Measurements from ENCODE around the gene ENOPH1.

The ENOPH1 gene

GRCh38 chr4:82461710-82462109, 31.3 kb downstream of the ENOPH1 start:
- Histone ChIP-seq H4K20me1 (ENCODE audit: insufficient read depth) (no peaks in the 10 kb centered on the region), H3K79me2 (ENCODE audit: insufficient read depth, low read depth) (no peaks in the 10 kb centered on the region), H2AFZ (ENCODE audit: low read depth) (no peak overlapping the region), H3K27me3 (ENCODE audit: insufficient read depth, low read depth) (no peaks in the 10 kb centered on the region), H3K36me3 (ENCODE audit: insufficient read depth) (peaks cover 5% of the 10 kb centered on the region; the same call in 1 of the 2 replicates), H3K9ac (no peak overlapping the region), H3K4me3 (IDR thresholded peaks at IDR 0.05; ENCODE audit: insufficient read depth, low read depth, low read length) (no peak overlapping the region), H3K27ac (no peak overlapping the region), H3K4me2 (no peak overlapping the region), H3K4me1 (ENCODE audit: low read depth, poor library complexity, severe bottlenecking) (peaks cover 11% of the 10 kb centered on the region)
- TF ChIP-seq CTCF (conservative IDR thresholded peaks at IDR 0.05; ENCODE audit: low read depth, low read length) = no peak

GRCh38 chr4:82462415-82462831, 32.0 kb downstream of the ENOPH1 start:
- H3K36me3 ChIP-seq (ENCODE audit: insufficient read depth) = peaks cover 3% of the 10 kb centered on the region; the same call in 1 of the 2 replicates
- no peaks in the 10 kb centered on the region for H3K79me2 ChIP-seq (ENCODE audit: insufficient read depth, low read depth)
- H3K4me2 ChIP-seq = peak overlapping the region; percentile 8; the same call in 1 of the 2 replicates
- TF ChIP-seq CTCF (conservative IDR thresholded peaks at IDR 0.05; ENCODE audit: low read depth, low read length) = peak; percentile 60; the same call in 1 of the 2 replicates
- no peaks in the 10 kb centered on the region for H4K20me1 ChIP-seq (ENCODE audit: insufficient read depth)
- no peaks in the 10 kb centered on the region for H3K27me3 ChIP-seq (ENCODE audit: insufficient read depth, low read depth)
- no peak overlapping the region for H2AFZ ChIP-seq (ENCODE audit: low read depth)
- H3K4me3 ChIP-seq (IDR thresholded peaks at IDR 0.05; ENCODE audit: insufficient read depth, low read depth, low read length) = no peak overlapping the region
- peaks cover 11% of the 10 kb centered on the region for H3K4me1 ChIP-seq (ENCODE audit: low read depth, poor library complexity, severe bottlenecking)
- no peak overlapping the region for H3K27ac ChIP-seq
- no peak overlapping the region for H3K9ac ChIP-seq

- H3K4me3 ChIP-seq (IDR thresholded peaks at IDR 0.05; ENCODE audit: insufficient read depth, low read depth, low read length) = no peak overlapping the region
- no peaks in the 10 kb centered on the region; the same call in 1 of the 2 replicates for H3K36me3 ChIP-seq (ENCODE audit: insufficient read depth)
- H3K27ac ChIP-seq = no peak overlapping the region
- no peak overlapping the region for H2AFZ ChIP-seq (ENCODE audit: low read depth)
- no peaks in the 10 kb centered on the region for H4K20me1 ChIP-seq (ENCODE audit: insufficient read depth)
- TF ChIP-seq CTCF (conservative IDR thresholded peaks at IDR 0.05; ENCODE audit: low read depth, low read length) = no peak
- peaks cover 11% of the 10 kb centered on the region for H3K4me1 ChIP-seq (ENCODE audit: low read depth, poor library complexity, severe bottlenecking)
- H3K27me3 ChIP-seq (ENCODE audit: insufficient read depth, low read depth) = no peaks in the 10 kb centered on the region
- no peaks in the 10 kb centered on the region for H3K79me2 ChIP-seq (ENCODE audit: insufficient read depth, low read depth)
- no peak overlapping the region for H3K9ac ChIP-seq
- H3K4me2 ChIP-seq = no peak overlapping the region
These were observed 32.8 kb downstream of the ENOPH1 start for GRCh38 chr4:82463221-82463620.

- TF ChIP-seq CTCF (conservative IDR thresholded peaks at IDR 0.05; ENCODE audit: low read depth, low read length) = no peak
- no peak overlapping the region for H2AFZ ChIP-seq (ENCODE audit: low read depth)
- H3K9ac ChIP-seq = no peak overlapping the region
- H3K36me3 ChIP-seq (ENCODE audit: insufficient read depth) = no peaks in the 10 kb centered on the region
- no peak overlapping the region for H3K4me3 ChIP-seq (IDR thresholded peaks at IDR 0.05; ENCODE audit: insufficient read depth, low read depth, low read length)
- no peak overlapping the region for H3K27ac ChIP-seq
- no peaks in the 10 kb centered on the region for H3K79me2 ChIP-seq (ENCODE audit: insufficient read depth, low read depth)
- H3K4me1 ChIP-seq (ENCODE audit: low read depth, poor library complexity, severe bottlenecking) = peaks cover 5% of the 10 kb centered on the region
- no peaks in the 10 kb centered on the region for H3K27me3 ChIP-seq (ENCODE audit: insufficient read depth, low read depth)
- no peaks in the 10 kb centered on the region for H4K20me1 ChIP-seq (ENCODE audit: insufficient read depth)
- no peak overlapping the region for H3K4me2 ChIP-seq
These were observed 37.1 kb downstream of the ENOPH1 start for GRCh38 chr4:82467471-82467870.
